Endothelial cell of umbilical vein (primary cell): ENCODE measurements around the gene UHMK1. TPM values are rescaled to one million over a fixed set of nuclear protein-coding genes. Genes with fewer than 3 reads are reported as not detected.

Experiments used
- BruUV-seq: library from RNA; stranded (reverse); fragments of 400-500 nt; replicated peaks from 2 replicates; lab custom pipeline; 2021; lab: Mats Ljungman, UMichigan
- CTCF ChIA-PET: fragments of 300-600, 350-600 bp; sonication (Branson Sonifier 250); formaldehyde crosslinking; loops from one replicate; lab custom pipeline; 2021; ENCODE audit warnings: antibody characterized with exemption, inconsistent platforms; lab: Charles Lee
- POLR2A ChIA-PET: fragments of 300-600, 350-600 bp; sonication (Branson Sonifier 250); formaldehyde crosslinking; loops from one replicate; lab custom pipeline; 2021; ENCODE audit warnings: antibody characterized with exemption, inconsistent platforms; lab: Charles Lee
- DNase-seq: peaks from one replicate; pipeline ENCODE4 v3.0.0-alpha.2; 2011; ENCODE audit warnings: low read depth, low spot score
- FAIRE-seq: peaks from 2 replicates; lab custom pipeline; 2011; peaks lifted over from hg19 to GRCh38; lab: Jason Lieb, UNC
- H2AFZ ChIP-seq: 2 replicates; pipeline ENCODE4 v1.6.0; 2012; ENCODE audit warnings: low read depth, low read length, control low read depth, inconsistent platforms
- H3K27ac ChIP-seq: 2 replicates; pipeline ENCODE4 v1.5.1; 2011; ENCODE audit warnings: low read depth, mild to moderate bottlenecking, control low read depth, low read length, moderate library complexity; ENCODE audit not compliant: insufficient read depth
- H3K27me3 ChIP-seq, 2 experiments: 2 replicates each; pipeline versions ENCODE4 v1.6.0 to v1.6.1; 2011; ENCODE audit warnings: low read length in 2 of 2, mixed read lengths in 1 of 2; ENCODE audit not compliant: control insufficient read depth in 2 of 2, insufficient read depth in 2 of 2
- H3K36me3 ChIP-seq, 2 experiments: 2 replicates in 1 of 2; 3 replicates in 1 of 2; pipeline ENCODE4 v1.5.1; 2011; ENCODE audit warnings: low read length in 2 of 2, mild to moderate bottlenecking in 1 of 2, moderate library complexity in 1 of 2; ENCODE audit not compliant: control insufficient read depth in 2 of 2, insufficient read depth in 2 of 2; ENCODE audit errors: extremely low read depth in 1 of 2
- H3K4me1 ChIP-seq: 3 replicates; pipeline ENCODE4 v1.5.1; 2011; ENCODE audit warnings: mild to moderate bottlenecking, low read length; ENCODE audit not compliant: control insufficient read depth, insufficient read depth; ENCODE audit errors: extremely low read depth
- H3K4me2 ChIP-seq: 2 replicates; pipeline ENCODE4 v1.6.1; 2011; ENCODE audit warnings: low read length, control low read depth, mixed read lengths; ENCODE audit not compliant: insufficient read depth
- H3K4me3 ChIP-seq, 3 experiments: fragments of 200-600 bp in 1 of 3; sonication (generic), shearing (Covaris generic) in 1 of 3; replicated peaks in 1 of 3; 2 replicates each; pipeline ENCODE4 v1.5.1; 2011 to 2016; ENCODE audit warnings: control low read depth in 3 of 3, low read length in 3 of 3, mild to moderate bottlenecking in 2 of 3, inconsistent platforms in 1 of 3, low read depth in 1 of 3, moderate library complexity in 1 of 3; ENCODE audit not compliant: insufficient read depth in 1 of 3
- H3K79me2 ChIP-seq: 2 replicates; pipeline ENCODE4 v1.6.0; 2012; ENCODE audit warnings: low read length, inconsistent platforms; ENCODE audit not compliant: control insufficient read depth, insufficient read depth
- H3K9ac ChIP-seq: replicated peaks from 2 replicates; pipeline ENCODE3; 2011; ENCODE audit warnings: low read length, control low read depth; ENCODE audit not compliant: insufficient read depth; ENCODE audit errors: extremely low read depth
- H3K9me1 ChIP-seq: replicated peaks from 3 replicates; pipeline ENCODE4 v1.6.0; 2011; ENCODE audit warnings: mild to moderate bottlenecking, low read length; ENCODE audit not compliant: control insufficient read depth, insufficient read depth; ENCODE audit errors: extremely low read depth
- H3K9me3 ChIP-seq: replicated peaks from 2 replicates; pipeline ENCODE4 v1.5.1; 2012; ENCODE audit warnings: low read length, inconsistent platforms; ENCODE audit not compliant: control insufficient read depth, insufficient read depth
- H4K20me1 ChIP-seq: replicated peaks from 2 replicates; pipeline ENCODE3; 2011; ENCODE audit warnings: mild to moderate bottlenecking, low read length; ENCODE audit not compliant: control insufficient read depth, insufficient read depth; ENCODE audit errors: extremely low read depth
- EZH2 ChIP-seq: IDR thresholded peaks from 2 replicates; pipeline ENCODE4 v1.6.1; 2012; ENCODE audit warnings: borderline replicate concordance, low read depth, mild to moderate bottlenecking, moderate library complexity, low read length, inconsistent platforms; ENCODE audit not compliant: severe bottlenecking
- FOS ChIP-seq: IDR thresholded peaks from 2 replicates; pipeline ENCODE4 v1.6.1; 2011; ENCODE audit warnings: mild to moderate bottlenecking, low read length, moderate library complexity, borderline replicate concordance; ENCODE audit not compliant: insufficient read depth
- GATA2 ChIP-seq: IDR thresholded peaks from 2 replicates; pipeline ENCODE4 v1.7.0; 2011; ENCODE audit warnings: low read depth, mild to moderate bottlenecking, moderate library complexity, mixed read lengths, low read length; ENCODE audit not compliant: insufficient read length, insufficient read depth
- JUN ChIP-seq: IDR thresholded peaks from 2 replicates; pipeline ENCODE4 v1.6.1; 2011; ENCODE audit warnings: borderline replicate concordance, low read depth; ENCODE audit not compliant: insufficient read length, insufficient read depth
- MYC ChIP-seq: IDR thresholded peaks from one replicate; pipeline ENCODE4 v1.6.1; 2011; ENCODE audit warnings: mild to moderate bottlenecking, low read depth, low read length
- POLR2A ChIP-seq: IDR thresholded peaks from 2 replicates; pipeline ENCODE4 v1.6.1; 2012; ENCODE audit warnings: low read depth, mild to moderate bottlenecking, control low read depth, low read length
- POLR2AphosphoS5 ChIP-seq: IDR thresholded peaks from 2 replicates; pipeline ENCODE4 v1.6.1; 2012; ENCODE audit warnings: low read depth, mild to moderate bottlenecking, control low read depth, low read length, moderate library complexity; ENCODE audit not compliant: insufficient read depth
- dilution Hi-C: fragments of 300-500 bp; cut with MboI; formaldehyde crosslinking; loops from one replicate; pipeline ENCODE4 v1.15.0; 2019; ENCODE audit warnings: low sequenced_read_pairs; ENCODE audit not compliant: extremely low pct_ligation_motif_present
- intact Hi-C: fragments of 100-400 bp; cut with micrococcal nuclease; formaldehyde crosslinking; loops from one replicate; pipeline ENCODE4 v1.10.0; 2022
- polyA plus RNA-seq, 4 experiments: library from polyadenylated mRNA; depleted of rRNA in 3 of 4; stranded (reverse) in 3 of 4; unstranded in 1 of 4; fragments of >200 nt; gene quantifications; 2 replicates each; pipeline versions ENCODE4 v1.2.1 to v1.2.3, GENCODE V29; 2011 to 2012; ENCODE audit warnings: missing spikeins in 1 of 4
- total RNA-seq: library from RNA; stranded (reverse); gene quantifications from 2 replicates; pipeline ENCODE4 v1.2.3, GENCODE V29; 2021
- TF ChIP-seq, protein P1 (sequence below): IDR thresholded peaks from 2 replicates; pipeline ENCODE4 v1.6.1; 2011; ENCODE audit not compliant: insufficient read depth, insufficient read length
- TF ChIP-seq, protein P2 (sequence below), 2 donors: IDR thresholded peaks; 1 replicate in 1 of 2; 2 replicates in 1 of 2; pipeline ENCODE4 v1.5.1; 2011; ENCODE audit warnings: low read length in 2 of 2, mild to moderate bottlenecking in 2 of 2, moderate library complexity in 2 of 2, control low read depth in 1 of 2, inconsistent platforms in 1 of 2, low read depth in 1 of 2; ENCODE audit not compliant: insufficient read depth in 1 of 2; ENCODE audit errors: extremely low read depth in 1 of 2

UHMK1 gene
- total and polyA plus RNA-seq, 2 donors (not counting 3 experiments of a cell fraction or from before 2014, with no cell fraction given): 9.2 to 35.0 TPM

DNA sequence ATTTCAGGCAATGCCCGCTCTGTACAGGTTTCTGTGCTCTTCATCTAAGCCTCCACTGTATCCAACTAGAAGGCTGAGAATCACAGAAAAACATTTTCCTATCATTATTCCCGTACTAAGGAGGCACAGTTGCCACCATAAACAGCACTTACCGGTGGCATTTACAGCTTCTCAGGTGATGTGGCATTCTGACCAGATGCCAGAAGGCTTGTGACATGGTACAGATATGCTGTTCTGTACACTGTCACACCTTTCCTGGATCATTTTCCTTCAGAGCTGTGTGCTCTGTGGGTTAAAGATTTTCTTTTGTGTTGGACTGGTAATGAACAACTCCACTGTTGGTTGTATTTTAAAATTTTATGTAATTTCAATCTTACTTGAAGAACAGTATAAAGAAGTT is 59.9 kb downstream of the UHMK1 start:
- Histone ChIP-seq H3K79me2 (peaks cover 10% of the 10 kb centered on the region), H3K9ac (no peak overlapping the region), H4K20me1 (no peaks in the 10 kb centered on the region), H3K4me3 (no peak overlapping the region), H3K27ac (no peak overlapping the region), H3K9me1 (no peaks in the 10 kb centered on the region), H2AFZ (no peak overlapping the region), H3K27me3 (no peaks in the 10 kb centered on the region), H3K36me3 (no peaks in the 10 kb centered on the region), H3K4me1 (peaks cover 5% of the 10 kb centered on the region), H3K9me3 (no peaks in the 10 kb centered on the region), H3K4me2 (no peak overlapping the region)
- no TSS peak for BruUV-seq
- ChIA-PET POLR2A (no interaction called here), CTCF (interaction anchor here (1.0 to 1.4 kb wide), 4 partner anchors 9 to 27 kb away, joined by 3 to 5 read pairs (median 4); no protein-coding TSS in a partner anchor)
- TF ChIP-seq, protein P1, sequence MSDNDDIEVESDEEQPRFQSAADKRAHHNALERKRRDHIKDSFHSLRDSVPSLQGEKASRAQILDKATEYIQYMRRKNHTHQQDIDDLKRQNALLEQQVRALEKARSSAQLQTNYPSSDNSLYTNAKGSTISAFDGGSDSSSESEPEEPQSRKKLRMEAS: no peak
- TF ChIP-seq JUN: no peak
- no peak for TF ChIP-seq GATA2
- no peak for TF ChIP-seq POLR2AphosphoS5
- no peak for TF ChIP-seq POLR2A
- no peak for TF ChIP-seq MYC
- TF ChIP-seq, protein P2, sequence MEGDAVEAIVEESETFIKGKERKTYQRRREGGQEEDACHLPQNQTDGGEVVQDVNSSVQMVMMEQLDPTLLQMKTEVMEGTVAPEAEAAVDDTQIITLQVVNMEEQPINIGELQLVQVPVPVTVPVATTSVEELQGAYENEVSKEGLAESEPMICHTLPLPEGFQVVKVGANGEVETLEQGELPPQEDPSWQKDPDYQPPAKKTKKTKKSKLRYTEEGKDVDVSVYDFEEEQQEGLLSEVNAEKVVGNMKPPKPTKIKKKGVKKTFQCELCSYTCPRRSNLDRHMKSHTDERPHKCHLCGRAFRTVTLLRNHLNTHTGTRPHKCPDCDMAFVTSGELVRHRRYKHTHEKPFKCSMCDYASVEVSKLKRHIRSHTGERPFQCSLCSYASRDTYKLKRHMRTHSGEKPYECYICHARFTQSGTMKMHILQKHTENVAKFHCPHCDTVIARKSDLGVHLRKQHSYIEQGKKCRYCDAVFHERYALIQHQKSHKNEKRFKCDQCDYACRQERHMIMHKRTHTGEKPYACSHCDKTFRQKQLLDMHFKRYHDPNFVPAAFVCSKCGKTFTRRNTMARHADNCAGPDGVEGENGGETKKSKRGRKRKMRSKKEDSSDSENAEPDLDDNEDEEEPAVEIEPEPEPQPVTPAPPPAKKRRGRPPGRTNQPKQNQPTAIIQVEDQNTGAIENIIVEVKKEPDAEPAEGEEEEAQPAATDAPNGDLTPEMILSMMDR (IDR thresholded peaks at IDR 0.05; ENCODE audit: extremely low read depth in 1 of 2, insufficient read depth in 1 of 2, low read depth in 1 of 2, low read length in 2 of 2): no peak
- no peak for TF ChIP-seq EZH2
- no peak for TF ChIP-seq FOS
- DNase-seq: no peak
- intact Hi-C loops (no loop called here), dilution Hi-C loops (no loop called here)
- no peak for FAIRE-seq
